ENCODE data around the gene MUC20. TPM values are rescaled to one million over a fixed set of nuclear protein-coding genes. Genes with fewer than 3 reads are reported as not detected.

MUC20 gene
- total and polyA plus RNA-seq, 2 of the 8 experiments (the other 6 are each of a cell fraction or from before 2014, with no cell fraction given), result 0.24 to 0.26 TPM

DNA sequence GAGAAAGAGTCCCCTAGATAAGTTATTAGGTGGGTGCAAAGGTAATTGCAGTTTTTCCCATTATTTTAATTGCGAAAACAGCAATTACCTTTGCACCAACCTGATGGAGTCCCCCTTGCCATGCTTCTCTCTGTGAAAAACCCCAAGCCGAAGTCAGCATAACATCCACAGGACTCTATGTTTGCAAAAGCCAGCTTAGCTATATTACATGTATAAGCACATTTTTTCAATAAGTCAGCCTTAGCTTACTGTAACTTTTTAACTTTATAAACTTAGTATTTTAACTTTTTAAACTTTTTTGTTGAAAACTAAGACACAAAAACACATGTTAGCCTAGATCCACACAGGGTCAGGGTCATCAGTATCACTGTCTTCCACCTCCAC, 21.4 kb upstream of the MUC20 start:
- H3K14ac ChIP-seq (ENCODE audit: insufficient read length), result no peak overlapping the region
- no peak overlapping the region for H4K5ac ChIP-seq (ENCODE audit: insufficient read length, low read depth, low read length)
- H4K91ac ChIP-seq (replicated peaks; ENCODE audit: insufficient read length, low read length), result no peak overlapping the region
- H3K79me1 ChIP-seq (ENCODE audit: low read depth, low read length), result no peaks in the 10 kb centered on the region
- H4K20me1 ChIP-seq (replicated peaks in 1 of 2; ENCODE audit: control insufficient read depth in 1 of 2, insufficient read depth in 2 of 2, low read length in 2 of 2), result no peaks in the 10 kb centered on the region
- H3K36me3 ChIP-seq (ENCODE audit: control insufficient read depth in 2 of 4, insufficient read depth in 4 of 4, low read length in 3 of 4), result no peaks in the 10 kb centered on the region; a peak in 1 of 8 replicates
- H3K56ac ChIP-seq (replicated peaks; ENCODE audit: insufficient read length, low read depth, low read length), result no peak overlapping the region
- peaks cover 8 to 24% (median 13%) of the 10 kb centered on the region in 4 experiments for H3K4me1 ChIP-seq (replicated peaks in 1 of 4; ENCODE audit: control insufficient read depth in 3 of 4, insufficient read depth in 4 of 4, low read length in 3 of 4)
- H2BK5ac ChIP-seq (ENCODE audit: low read depth, low read length), result no peak overlapping the region
- ChIA-PET POLR2A (ENCODE audit: partially characterized antibody) (interaction anchor here (0.8 kb wide), 1 partner anchor 12 kb away, joined by 3 read pairs; no protein-coding TSS in a partner anchor), CTCF (ENCODE audit: partially characterized antibody) (interaction anchor here (0.6 to 1.2 kb wide), 4 partner anchors 16 to 263 kb away, joined by 3 read pairs; no protein-coding TSS in a partner anchor)
- H3K4ac ChIP-seq (replicated peaks; ENCODE audit: insufficient read length, low read depth, low read length), result no peak overlapping the region
- no peak overlapping the region for H2AFZ ChIP-seq (ENCODE audit: low read length)
- H3K23ac ChIP-seq (ENCODE audit: insufficient read length), result no peak overlapping the region
- no peaks in the 10 kb centered on the region for H3K23me2 ChIP-seq (ENCODE audit: low read depth, low read length)
- H2BK120ac ChIP-seq (replicated peaks; ENCODE audit: low read depth, low read length), result no peak overlapping the region
- DNase-seq (ENCODE audit: low read depth in 1 of 2, low spot score in 2 of 2), result no peak
- H2AK5ac ChIP-seq (ENCODE audit: low read depth, low read length), result no peak overlapping the region
- H4K8ac ChIP-seq (ENCODE audit: extremely low read depth, insufficient read depth, low read length), result no peak overlapping the region
- peak overlapping the region in 1 of 2 experiments; percentile 53; a peak in 1 of 4 replicates for H3K4me2 ChIP-seq (ENCODE audit: insufficient read depth in 1 of 2, low read depth in 2 of 2, low read length in 2 of 2)
- no peak for FAIRE-seq
- H3K27me3 ChIP-seq (replicated peaks in 1 of 4; ENCODE audit: control insufficient read depth in 3 of 4, extremely low read depth in 1 of 4, insufficient read depth in 3 of 4, low read length in 3 of 4), result no peaks in the 10 kb centered on the region
- H2BK20ac ChIP-seq (ENCODE audit: low read length), result no peak overlapping the region
- H2BK15ac ChIP-seq (ENCODE audit: low read length), result no peak overlapping the region
- no peaks in the 10 kb centered on the region for H3K79me2 ChIP-seq (ENCODE audit: control insufficient read depth in 1 of 2, insufficient read depth in 2 of 2, low read length in 2 of 2)
- no peak overlapping the region for H3K27ac ChIP-seq (ENCODE audit: low read depth, low read length)
- no peak overlapping the region for H3K4me3 ChIP-seq (ENCODE audit: extremely low read depth in 1 of 4, insufficient read depth in 2 of 4, low read depth in 3 of 4, low read length in 4 of 4)
- no peak overlapping the region for H2BK12ac ChIP-seq (ENCODE audit: low read depth, low read length)
- 80% methylated on average over 2 of the region's 2 CpGs; no CpG with 5 or more reads in 1 of the 2 experiments for WGBS, 2 experiments (ENCODE audit: extremely low coverage in 1 of 2, insufficient coverage in 1 of 2, insufficient read length in 1 of 2, insufficient replicate concordance in 2 of 2, low coverage in 1 of 2, low lambda C conversion rate in 2 of 2, missing lambda C conversion rate in 1 of 2)
- no peak overlapping the region for H3K9ac ChIP-seq (replicated peaks in 1 of 4; ENCODE audit: extremely low read depth in 1 of 4, low read depth in 3 of 4, low read length in 3 of 4)
- TF ChIP-seq MAFK (IDR thresholded peaks at IDR 0.05; ENCODE audit: low read depth, low read length) (no peak), JUN (IDR thresholded peaks at IDR 0.05; ENCODE audit: low read depth, low read length) (no peak), NANOG (IDR thresholded peaks at IDR 0.05; ENCODE audit: insufficient read depth, low read depth, low read length, poor library complexity, severe bottlenecking) (no peak), EZH2 (IDR thresholded peaks at IDR 0.05; ENCODE audit: low read depth, low read length, severe bottlenecking) (no peak)
- no peaks in the 10 kb centered on the region for H3K9me3 ChIP-seq (ENCODE audit: insufficient read depth in 2 of 2, low read depth in 1 of 2, low read length in 1 of 2)
- no peak overlapping the region for H3K18ac ChIP-seq (ENCODE audit: extremely low read depth, low read length)

Measured in H1 (cell line).